Activated naive CD4-positive, alpha-beta T cell treated with anti-CD3 and anti-CD28 coated beads, Interleukin-2, amount 10 ng/mL, durations not matched to agents 7 days and 5 days (primary cell): Measurements from ENCODE around the gene SPATA3.
A peak's percentile ranks its signal among the peaks of the same experiment; 100 is the strongest.

ENCODE experiments used
- CTCF ChIA-PET: fragments of 350-600 bp; sonication (Branson Sonifier 250); formaldehyde crosslinking; loops from one replicate; lab custom pipeline; 2021; ENCODE audit warnings: antibody characterized with exemption; lab: Charles Lee
- DNase-seq: peaks from one replicate; pipeline ENCODE4 v3.0.0-alpha.2; 2020
- H3K27ac Mint-ChIP-seq: one replicate; pipeline ENCODE4 v1.8.0; 2021; ENCODE audit warnings: mild to moderate bottlenecking, moderate library complexity, mixed read lengths
- H3K27me3 Mint-ChIP-seq: one replicate; pipeline ENCODE4 v1.8.0; 2021; ENCODE audit warnings: mild to moderate bottlenecking, mixed read lengths
- H3K36me3 Mint-ChIP-seq: one replicate; pipeline ENCODE4 v1.8.0; 2021; ENCODE audit warnings: mixed read lengths
- H3K4me1 Mint-ChIP-seq: one replicate; pipeline ENCODE4 v1.8.0; 2021; ENCODE audit warnings: mixed read lengths
- H3K4me3 Mint-ChIP-seq: one replicate; pipeline ENCODE4 v1.8.0; 2021; ENCODE audit warnings: mild to moderate bottlenecking, moderate library complexity, mixed read lengths
- H3K9me3 Mint-ChIP-seq: one replicate; pipeline ENCODE4 v1.8.0; 2021; ENCODE audit warnings: mixed read lengths

Gene SPATA3

GRCh38 chr2:230995821-230996220 is at the start of gene SPATA3:
Gene SPATA3, plus strand, starts transcription at chr2:230996121. Its CDS starts 113 bp downstream, at chr2:230996234.
- Mint-ChIP-seq H3K4me1 (no peaks in the 10 kb centered on the region), H3K27ac (no peak within 1 kb of the TSS), H3K36me3 (no peaks in the 10 kb centered on the region), H3K4me3 (no peak within 1 kb of the TSS), H3K27me3 (peaks cover 75% of the 10 kb centered on the region), H3K9me3 (no peaks in the 10 kb centered on the region)
- CTCF ChIA-PET: interaction anchor here (0.6 to 1.2 kb wide), 3 partner anchors 11 to 170 kb away, joined by 3 to 4 read pairs (median 4); no protein-coding TSS in a partner anchor
- no peak for DNase-seq

GRCh38 chr2:230946429-230947234 is 49.3 kb upstream of the SPATA3 start:
- Mint-ChIP-seq H3K4me1 (peaks cover 7% of the 10 kb centered on the region), H3K4me3 (no peak overlapping the region), H3K27me3 (peaks cover 54% of the 10 kb centered on the region), H3K36me3 (no peaks in the 10 kb centered on the region), H3K27ac (no peak overlapping the region), H3K9me3 (no peaks in the 10 kb centered on the region)
- CTCF ChIA-PET: interaction anchor here (0.9 kb wide), 1 partner anchor 40 kb away, joined by 3 read pairs; no protein-coding TSS in a partner anchor
- no peak for DNase-seq

GRCh38 chr2:230947235-230947576 is 48.7 kb upstream of the SPATA3 start:
- no peak overlapping the region for H3K27ac Mint-ChIP-seq
- H3K27me3 Mint-ChIP-seq: peaks cover 48% of the 10 kb centered on the region
- H3K4me3 Mint-ChIP-seq: no peak overlapping the region
- DNase-seq: no peak
- H3K36me3 Mint-ChIP-seq: no peaks in the 10 kb centered on the region
- no peaks in the 10 kb centered on the region for H3K9me3 Mint-ChIP-seq
- CTCF ChIA-PET: no interaction called here
- peaks cover 7% of the 10 kb centered on the region for H3K4me1 Mint-ChIP-seq

GRCh38 chr2:230947908-230948365 is 48.0 kb upstream of the SPATA3 start:
- Mint-ChIP-seq H3K4me1 (peaks cover 4% of the 10 kb centered on the region), H3K36me3 (no peaks in the 10 kb centered on the region), H3K27ac (no peak overlapping the region), H3K9me3 (no peaks in the 10 kb centered on the region), H3K4me3 (no peak overlapping the region), H3K27me3 (peaks cover 48% of the 10 kb centered on the region)
- CTCF ChIA-PET: interaction anchor here (0.6 to 1.5 kb wide), 2 partner anchors 39 to 459 kb away, joined by 3 read pairs; no protein-coding TSS in a partner anchor
- no peak for DNase-seq

GRCh38 chr2:230949966-230950873 is 45.7 kb upstream of the SPATA3 start:
- Mint-ChIP-seq H3K9me3 (no peaks in the 10 kb centered on the region), H3K36me3 (no peaks in the 10 kb centered on the region), H3K4me1 (no peaks in the 10 kb centered on the region), H3K4me3 (no peak overlapping the region), H3K27me3 (peaks cover 41% of the 10 kb centered on the region), H3K27ac (no peak overlapping the region)
- DNase-seq: no peak
- CTCF ChIA-PET: no interaction called here

GRCh38 chr2:230950874-230951339 is 45.0 kb upstream of the SPATA3 start:
- H3K9me3 Mint-ChIP-seq: no peaks in the 10 kb centered on the region
- DNase-seq: no peak
- CTCF ChIA-PET: no interaction called here
- H3K36me3 Mint-ChIP-seq: no peaks in the 10 kb centered on the region
- no peak overlapping the region for H3K27ac Mint-ChIP-seq
- H3K4me3 Mint-ChIP-seq: no peak overlapping the region
- H3K4me1 Mint-ChIP-seq: no peaks in the 10 kb centered on the region
- peaks cover 48% of the 10 kb centered on the region for H3K27me3 Mint-ChIP-seq

GRCh38 chr2:230951396-230951795 is 44.5 kb upstream of the SPATA3 start:
- CTCF ChIA-PET: no interaction called here
- H3K9me3 Mint-ChIP-seq: no peaks in the 10 kb centered on the region
- no peaks in the 10 kb centered on the region for H3K36me3 Mint-ChIP-seq
- no peak overlapping the region for H3K4me3 Mint-ChIP-seq
- H3K4me1 Mint-ChIP-seq: no peaks in the 10 kb centered on the region
- H3K27ac Mint-ChIP-seq: no peak overlapping the region
- peaks cover 52% of the 10 kb centered on the region for H3K27me3 Mint-ChIP-seq
- DNase-seq: no peak

- no peak overlapping the region for H3K4me3 Mint-ChIP-seq
- H3K27me3 Mint-ChIP-seq: peaks cover 62% of the 10 kb centered on the region
- CTCF ChIA-PET: interaction anchor here (1.9 kb wide), 1 partner anchor 36 kb away, joined by 6 read pairs; no protein-coding TSS in a partner anchor
- H3K9me3 Mint-ChIP-seq: no peaks in the 10 kb centered on the region
- no peak for DNase-seq
- peaks cover 7% of the 10 kb centered on the region for H3K4me1 Mint-ChIP-seq
- no peak overlapping the region for H3K27ac Mint-ChIP-seq
- no peaks in the 10 kb centered on the region for H3K36me3 Mint-ChIP-seq
Measured at GRCh38 chr2:230952226-230952956, 43.5 kb upstream of the SPATA3 start.

GRCh38 chr2:230953845-230954244 is 42.1 kb upstream of the SPATA3 start:
- Mint-ChIP-seq H3K4me3 (no peak overlapping the region), H3K27ac (no peak overlapping the region), H3K27me3 (peaks cover 63% of the 10 kb centered on the region), H3K9me3 (no peaks in the 10 kb centered on the region), H3K4me1 (peaks cover 16% of the 10 kb centered on the region), H3K36me3 (no peaks in the 10 kb centered on the region)
- no peak for DNase-seq
- CTCF ChIA-PET: interaction anchor here (1.0 to 1.9 kb wide), 2 partner anchors 31 to 34 kb away, joined by 5 to 6 read pairs; no protein-coding TSS in a partner anchor

GRCh38 chr2:230954746-230955145 is 41.2 kb upstream of the SPATA3 start:
- Mint-ChIP-seq H3K36me3 (no peaks in the 10 kb centered on the region), H3K4me1 (peaks cover 16% of the 10 kb centered on the region), H3K9me3 (no peaks in the 10 kb centered on the region), H3K4me3 (no peak overlapping the region), H3K27me3 (peaks cover 68% of the 10 kb centered on the region), H3K27ac (no peak overlapping the region)
- no peak for DNase-seq
- CTCF ChIA-PET: no interaction called here

- CTCF ChIA-PET: interaction anchor here (0.6 kb wide), 1 partner anchor 105 kb away, joined by 3 read pairs; no protein-coding TSS in a partner anchor
- Mint-ChIP-seq H3K36me3 (no peaks in the 10 kb centered on the region), H3K9me3 (no peaks in the 10 kb centered on the region), H3K4me1 (peaks cover 16% of the 10 kb centered on the region), H3K27ac (no peak overlapping the region), H3K4me3 (no peak overlapping the region), H3K27me3 (peaks cover 69% of the 10 kb centered on the region)
- no peak for DNase-seq
Measured at GRCh38 chr2:230955163-230955737, 40.7 kb upstream of the SPATA3 start.

- H3K36me3 Mint-ChIP-seq: no peaks in the 10 kb centered on the region
- H3K9me3 Mint-ChIP-seq: no peaks in the 10 kb centered on the region
- peaks cover 73% of the 10 kb centered on the region for H3K27me3 Mint-ChIP-seq
- H3K4me3 Mint-ChIP-seq: peak overlapping the region; percentile 71
- DNase-seq: peak; percentile 51
- peak overlapping the region; percentile 60 for H3K27ac Mint-ChIP-seq
- CTCF ChIA-PET: interaction anchor here (0.8 to 1.7 kb wide), 2 partner anchors 31 to 55 kb away, joined by 3 to 4 read pairs; no protein-coding TSS in a partner anchor
- peaks cover 16% of the 10 kb centered on the region for H3K4me1 Mint-ChIP-seq
Measured at GRCh38 chr2:230956827-230957755, 38.8 kb upstream of the SPATA3 start.
